HCT116 (cell line): Measurements from ENCODE around the gene LRRC3. TPM values are rescaled to one million over a fixed set of nuclear protein-coding genes. Genes with fewer than 3 reads are reported as not detected.

ENCODE experiments used
- ATAC-seq: fragments of 200-7000 bp; cut with Tn5 transposase; 2 replicates; pipeline ENCODE4 v1.9.1; 2020; ENCODE audit warnings: mild to moderate bottlenecking, moderate library complexity
- BruUV-seq: library from RNA; stranded (reverse); fragments of 400-500 nt; replicated peaks from 2 replicates; lab custom pipeline; 2021; lab: Mats Ljungman, UMichigan
- CTCF ChIA-PET: fragments of 300-600 bp; sonication (Branson Sonifier 250); formaldehyde crosslinking; loops from one replicate; lab custom pipeline; 2021; ENCODE audit warnings: antibody characterized with exemption; lab: Charles Lee
- POLR2A ChIA-PET: fragments of 300-600, 350-600 bp; sonication (Branson Sonifier 250); formaldehyde crosslinking; loops from one replicate; lab custom pipeline; 2021; ENCODE audit warnings: antibody characterized with exemption; lab: Charles Lee
- RAD21 ChIA-PET, 2 experiments: fragments of 300-600 bp; sonication (Branson Sonifier 250); formaldehyde crosslinking; loops; one replicate each; lab custom pipeline; 2023; ENCODE audit warnings: low total read pairs in 2 of 2; ENCODE audit not compliant: uncharacterized antibody in 2 of 2, unreplicated experiment in 2 of 2, low non-redundant PET in 1 of 2; lab: Charles Lee
- DNase-seq: peaks from one replicate; pipeline ENCODE4 v3.0.0-alpha.2; 2010; ENCODE audit warnings: low read depth, low spot score
- H2AFZ ChIP-seq: fragments of 200-600 bp; shearing (Covaris generic), sonication (generic); 2 replicates; pipeline ENCODE4 v1.6.1; 2017; ENCODE audit warnings: low read depth, mixed run types, mixed read lengths, antibody characterized with exemption, low read length; ENCODE audit not compliant: poor library complexity, severe bottlenecking
- H3K27ac ChIP-seq: 2 replicates; pipeline ENCODE4 v1.5.1; 2012; ENCODE audit warnings: low read depth, low read length
- H3K27me3 ChIP-seq: fragments of 200-600 bp; sonication (generic); 2 replicates; pipeline ENCODE4 v1.6.1; 2016; ENCODE audit warnings: mixed run types, low read length, mixed read lengths; ENCODE audit not compliant: insufficient read depth
- H3K36me3 ChIP-seq, 2 experiments: fragments of 200-500 bp in 1 of 2; fragments of 200-600 bp in 1 of 2; sonication (Bioruptor generic) in 1 of 2; sonication (generic) in 1 of 2; 2 replicates each; pipeline versions ENCODE4 v1.5.1 to v1.6.1; 2014 to 2016; ENCODE audit warnings: low read length in 2 of 2, inconsistent platforms in 1 of 2, mixed read lengths in 1 of 2, mixed run types in 1 of 2; ENCODE audit not compliant: insufficient read depth in 2 of 2, control insufficient read depth in 1 of 2
- H3K4me1 ChIP-seq, 2 experiments: fragments of 200-600 bp in 1 of 2; sonication (generic) in 1 of 2; 2 replicates each; pipeline versions ENCODE4 v1.5.1 to v1.6.1; 2012 to 2017; ENCODE audit warnings: low read length in 2 of 2, inconsistent platforms in 1 of 2, mild to moderate bottlenecking in 1 of 2, mixed read lengths in 1 of 2, mixed run types in 1 of 2, moderate library complexity in 1 of 2; ENCODE audit not compliant: insufficient read depth in 2 of 2, control insufficient read depth in 1 of 2
- H3K4me2 ChIP-seq: fragments of 200-600 bp; sonication (generic); 2 replicates; pipeline ENCODE4 v1.6.1; 2017; ENCODE audit warnings: mixed run types, low read length, mixed read lengths
- H3K4me3 ChIP-seq, 2 experiments: fragments of 200-600 bp in 1 of 2; sonication (generic) in 1 of 2; replicated peaks in 1 of 2; 2 replicates each; pipeline ENCODE4 v1.5.1; 2011 to 2016; ENCODE audit warnings: low read length in 2 of 2, control low read depth in 1 of 2, low read depth in 1 of 2, mild to moderate bottlenecking in 1 of 2, mixed read lengths in 1 of 2, mixed run types in 1 of 2
- H3K79me2 ChIP-seq: fragments of 200-600 bp; sonication (generic); 2 replicates; pipeline ENCODE4 v1.6.1; 2017; ENCODE audit warnings: mild to moderate bottlenecking, mixed run types, low read length, moderate library complexity, mixed read lengths; ENCODE audit not compliant: insufficient read depth
- H3K9ac ChIP-seq: fragments of 200-600 bp; sonication (generic); 2 replicates; pipeline ENCODE4 v1.6.1; 2016; ENCODE audit warnings: low read length, mixed read lengths
- H3K9me2 ChIP-seq: fragments of 200-600 bp; sonication (generic), shearing (Covaris generic); 2 replicates; pipeline ENCODE4 v1.6.1; 2017; ENCODE audit warnings: mixed run types, mild to moderate bottlenecking, moderate library complexity; ENCODE audit not compliant: insufficient read depth
- H3K9me3 ChIP-seq, 2 experiments: fragments of 200-500 bp in 1 of 2; fragments of 200-600 bp in 1 of 2; sonication (Bioruptor generic) in 1 of 2; sonication (generic) in 1 of 2; 2 replicates each; pipeline ENCODE4 v1.6.1; 2014 to 2017; ENCODE audit warnings: low read length in 2 of 2, mixed read lengths in 2 of 2, inconsistent platforms in 1 of 2, low read depth in 1 of 2, mild to moderate bottlenecking in 1 of 2, mixed run types in 1 of 2, moderate library complexity in 1 of 2; ENCODE audit not compliant: control insufficient read depth in 1 of 2, insufficient read depth in 1 of 2
- H4K20me1 ChIP-seq: fragments of 200-600 bp; sonication (generic), shearing (Covaris generic); 2 replicates; pipeline ENCODE4 v1.6.1; 2017; ENCODE audit warnings: mixed run types, mild to moderate bottlenecking, moderate library complexity; ENCODE audit not compliant: insufficient read depth
- ELF1 ChIP-seq: IDR thresholded peaks from 2 replicates; pipeline ENCODE4 v1.6.1; 2012; ENCODE audit warnings: low read depth, borderline replicate concordance
- EZH2 ChIP-seq: fragments of 200-600 bp; sonication (generic); IDR thresholded peaks from 2 replicates; pipeline ENCODE4 v1.6.1; 2017; ENCODE audit warnings: antibody characterized with exemption, mixed run types
- FOSL1 ChIP-seq: IDR thresholded peaks from 2 replicates; pipeline ENCODE4 v1.6.1; 2012; ENCODE audit warnings: low read depth
- POLR2A ChIP-seq: IDR thresholded peaks from 2 replicates; pipeline ENCODE4 v1.7.0; 2011; ENCODE audit warnings: borderline replicate concordance; ENCODE audit not compliant: insufficient read depth, insufficient read length; ENCODE audit errors: extremely low read depth
- POLR2AphosphoS5 ChIP-seq: IDR thresholded peaks from 2 replicates; pipeline ENCODE4 v1.6.1; 2011; ENCODE audit warnings: mild to moderate bottlenecking, low read depth, low read length, moderate library complexity
- RAD21 ChIP-seq: IDR thresholded peaks from 2 replicates; pipeline ENCODE4 v1.6.1; 2012; ENCODE audit warnings: low read depth, mild to moderate bottlenecking
- SIN3A ChIP-seq: IDR thresholded peaks from 2 replicates; pipeline ENCODE4 v1.6.1; 2012; ENCODE audit warnings: low read depth
- SRF ChIP-seq: IDR thresholded peaks from 2 replicates; pipeline ENCODE4 v1.6.1; 2012; ENCODE audit warnings: low read depth
- TCF7L2 ChIP-seq: IDR thresholded peaks from 2 replicates; pipeline ENCODE4 v1.7.0; 2011; ENCODE audit warnings: borderline replicate concordance, inconsistent platforms; ENCODE audit not compliant: insufficient read depth, insufficient read length; ENCODE audit errors: extremely low read depth
- YY1 ChIP-seq: IDR thresholded peaks from 2 replicates; pipeline ENCODE4 v1.6.1; 2011; ENCODE audit warnings: low read length, low read depth, moderate library complexity, mild to moderate bottlenecking; ENCODE audit not compliant: insufficient replicate concordance; ENCODE audit errors: extremely low read depth
- ZFX ChIP-seq: fragments of 450-650 bp; IDR thresholded peaks from 2 replicates; pipeline ENCODE4 v1.6.1; 2017
- intact Hi-C: fragments of 100-400 bp; cut with micrococcal nuclease; formaldehyde crosslinking; loops from 2 replicates; pipeline ENCODE4 v1.10.0; 2022
- total RNA-seq: library from RNA; stranded (reverse); gene quantifications from one replicate; pipeline ENCODE4 v1.2.1, GENCODE V29; 2021; ENCODE audit not compliant: unreplicated experiment
- TF ChIP-seq, protein P1 (sequence below): IDR thresholded peaks from 2 replicates; pipeline ENCODE4 v1.6.1; 2011; ENCODE audit warnings: mild to moderate bottlenecking, low read length, moderate library complexity; ENCODE audit not compliant: insufficient replicate concordance; ENCODE audit errors: extremely low read depth
- TF ChIP-seq, protein P2 (sequence below): IDR thresholded peaks from 2 replicates; pipeline ENCODE4 v1.6.1; 2012
- TF ChIP-seq, protein P3 (sequence below): IDR thresholded peaks from 2 replicates; pipeline ENCODE4 v1.6.1; 2012; ENCODE audit warnings: low read depth

Gene LRRC3
- total RNA-seq, 1 experiment from 2014 or later = 7.5 TPM

DNA sequence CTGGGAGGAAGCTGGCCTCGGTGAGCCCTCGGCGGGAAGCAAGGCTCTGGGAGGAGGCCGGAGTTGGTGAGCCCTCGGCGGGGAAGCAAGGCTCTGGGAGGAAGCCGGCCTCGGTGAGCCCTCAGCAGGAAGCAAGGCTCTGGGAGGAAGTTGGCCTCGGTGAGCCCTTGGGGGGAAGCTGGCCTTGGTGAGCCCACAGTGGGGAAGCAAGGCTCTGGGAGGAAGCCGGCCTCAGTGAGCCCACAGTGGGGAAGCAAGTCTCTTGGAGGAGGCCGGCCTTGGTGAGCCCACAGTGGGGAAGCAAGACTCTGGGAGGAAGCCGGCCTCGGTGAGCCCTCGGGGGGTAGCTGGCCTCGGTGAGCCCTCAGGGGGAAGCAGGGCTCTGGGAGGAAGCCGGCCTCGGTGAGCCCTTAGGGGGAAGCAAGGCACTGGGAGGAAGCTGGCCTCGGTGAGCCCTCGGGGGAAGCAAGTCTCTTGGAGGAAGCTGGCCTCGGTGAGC is 48.6 kb downstream of the LRRC3 start:
- no TSS peak for BruUV-seq
- Histone ChIP-seq H3K4me2 (no peak overlapping the region), H3K9ac (no peak overlapping the region), H3K9me3 (no peaks in the 10 kb centered on the region), H2AFZ (no peak overlapping the region), H4K20me1 (no peaks in the 10 kb centered on the region), H3K4me3 (no peak overlapping the region), H3K79me2 (no peaks in the 10 kb centered on the region), H3K27ac (no peak overlapping the region), H3K4me1 (no peaks in the 10 kb centered on the region), H3K36me3 (no peaks in the 10 kb centered on the region), H3K9me2 (no peaks in the 10 kb centered on the region), H3K27me3 (no peaks in the 10 kb centered on the region)
- intact Hi-C loops = no loop called here
- ChIA-PET RAD21 (no interaction called here), CTCF (no interaction called here), POLR2A (no interaction called here)
- ATAC-seq (no peak), DNase-seq (no peak)
- TF ChIP-seq SRF (no peak), TCF7L2 (no peak), YY1 (no peak), POLR2A (no peak), FOSL1 (no peak), POLR2AphosphoS5 (no peak)

DNA sequence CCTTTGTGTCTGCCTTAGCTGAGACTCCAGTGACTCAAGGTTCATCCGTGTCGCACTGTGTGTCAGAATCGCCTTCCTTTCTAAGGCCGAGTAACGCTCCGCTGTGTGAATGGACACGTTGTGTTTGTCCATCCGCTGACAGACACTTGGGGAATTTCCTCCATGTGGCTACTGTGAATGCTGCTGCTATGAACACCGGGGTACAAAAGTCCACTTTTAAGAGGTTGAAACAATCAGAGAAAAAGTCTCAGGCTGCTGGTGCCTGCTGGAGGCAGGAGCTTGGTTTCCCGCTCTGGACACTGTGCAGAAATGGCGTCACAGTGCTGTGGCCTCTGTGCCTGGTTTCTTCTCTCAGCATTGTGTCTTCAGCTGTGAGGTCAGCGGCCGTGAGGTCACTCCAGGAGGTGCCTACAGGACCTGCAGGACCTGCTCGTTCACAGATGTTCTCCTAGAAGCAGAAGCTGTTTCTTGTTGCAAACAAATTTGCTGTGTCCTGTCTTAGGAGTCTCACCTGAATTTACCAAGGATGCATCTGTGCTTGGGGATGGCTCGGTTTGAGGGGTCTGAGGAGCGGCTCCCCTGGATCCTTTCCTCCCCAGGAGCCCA is 50.5 kb downstream of the LRRC3 start:
- no peak for ATAC-seq
- H3K36me3 ChIP-seq = no peaks in the 10 kb centered on the region
- H3K79me2 ChIP-seq = no peaks in the 10 kb centered on the region
- no peak overlapping the region for H2AFZ ChIP-seq
- H3K4me3 ChIP-seq = no peak overlapping the region
- POLR2A ChIA-PET = no interaction called here
- RAD21 ChIA-PET = no interaction called here
- H3K9ac ChIP-seq = no peak overlapping the region
- no peaks in the 10 kb centered on the region for H4K20me1 ChIP-seq
- no peaks in the 10 kb centered on the region for H3K9me3 ChIP-seq
- no TSS peak for BruUV-seq
- H3K27me3 ChIP-seq = no peaks in the 10 kb centered on the region
- no peak overlapping the region for H3K27ac ChIP-seq
- intact Hi-C loops = no loop called here
- CTCF ChIA-PET = no interaction called here
- no peak overlapping the region for H3K4me2 ChIP-seq
- peaks cover 7 to 11% of the 10 kb centered on the region in 2 experiments for H3K4me1 ChIP-seq
- H3K9me2 ChIP-seq = no peaks in the 10 kb centered on the region
- DNase-seq = no peak
- TF ChIP-seq TCF7L2 (no peak), SIN3A (no peak), RAD21 (no peak), ELF1 (no peak), FOSL1 (no peak), ZFX (no peak), EZH2 (no peak), POLR2AphosphoS5 (no peak)
- TF ChIP-seq, protein P1, sequence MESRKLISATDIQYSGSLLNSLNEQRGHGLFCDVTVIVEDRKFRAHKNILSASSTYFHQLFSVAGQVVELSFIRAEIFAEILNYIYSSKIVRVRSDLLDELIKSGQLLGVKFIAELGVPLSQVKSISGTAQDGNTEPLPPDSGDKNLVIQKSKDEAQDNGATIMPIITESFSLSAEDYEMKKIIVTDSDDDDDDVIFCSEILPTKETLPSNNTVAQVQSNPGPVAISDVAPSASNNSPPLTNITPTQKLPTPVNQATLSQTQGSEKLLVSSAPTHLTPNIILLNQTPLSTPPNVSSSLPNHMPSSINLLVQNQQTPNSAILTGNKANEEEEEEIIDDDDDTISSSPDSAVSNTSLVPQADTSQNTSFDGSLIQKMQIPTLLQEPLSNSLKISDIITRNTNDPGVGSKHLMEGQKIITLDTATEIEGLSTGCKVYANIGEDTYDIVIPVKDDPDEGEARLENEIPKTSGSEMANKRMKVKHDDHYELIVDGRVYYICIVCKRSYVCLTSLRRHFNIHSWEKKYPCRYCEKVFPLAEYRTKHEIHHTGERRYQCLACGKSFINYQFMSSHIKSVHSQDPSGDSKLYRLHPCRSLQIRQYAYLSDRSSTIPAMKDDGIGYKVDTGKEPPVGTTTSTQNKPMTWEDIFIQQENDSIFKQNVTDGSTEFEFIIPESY = no peak
- TF ChIP-seq, protein P2, sequence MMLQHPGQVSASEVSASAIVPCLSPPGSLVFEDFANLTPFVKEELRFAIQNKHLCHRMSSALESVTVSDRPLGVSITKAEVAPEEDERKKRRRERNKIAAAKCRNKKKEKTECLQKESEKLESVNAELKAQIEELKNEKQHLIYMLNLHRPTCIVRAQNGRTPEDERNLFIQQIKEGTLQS = no peak
- TF ChIP-seq, protein P3, sequence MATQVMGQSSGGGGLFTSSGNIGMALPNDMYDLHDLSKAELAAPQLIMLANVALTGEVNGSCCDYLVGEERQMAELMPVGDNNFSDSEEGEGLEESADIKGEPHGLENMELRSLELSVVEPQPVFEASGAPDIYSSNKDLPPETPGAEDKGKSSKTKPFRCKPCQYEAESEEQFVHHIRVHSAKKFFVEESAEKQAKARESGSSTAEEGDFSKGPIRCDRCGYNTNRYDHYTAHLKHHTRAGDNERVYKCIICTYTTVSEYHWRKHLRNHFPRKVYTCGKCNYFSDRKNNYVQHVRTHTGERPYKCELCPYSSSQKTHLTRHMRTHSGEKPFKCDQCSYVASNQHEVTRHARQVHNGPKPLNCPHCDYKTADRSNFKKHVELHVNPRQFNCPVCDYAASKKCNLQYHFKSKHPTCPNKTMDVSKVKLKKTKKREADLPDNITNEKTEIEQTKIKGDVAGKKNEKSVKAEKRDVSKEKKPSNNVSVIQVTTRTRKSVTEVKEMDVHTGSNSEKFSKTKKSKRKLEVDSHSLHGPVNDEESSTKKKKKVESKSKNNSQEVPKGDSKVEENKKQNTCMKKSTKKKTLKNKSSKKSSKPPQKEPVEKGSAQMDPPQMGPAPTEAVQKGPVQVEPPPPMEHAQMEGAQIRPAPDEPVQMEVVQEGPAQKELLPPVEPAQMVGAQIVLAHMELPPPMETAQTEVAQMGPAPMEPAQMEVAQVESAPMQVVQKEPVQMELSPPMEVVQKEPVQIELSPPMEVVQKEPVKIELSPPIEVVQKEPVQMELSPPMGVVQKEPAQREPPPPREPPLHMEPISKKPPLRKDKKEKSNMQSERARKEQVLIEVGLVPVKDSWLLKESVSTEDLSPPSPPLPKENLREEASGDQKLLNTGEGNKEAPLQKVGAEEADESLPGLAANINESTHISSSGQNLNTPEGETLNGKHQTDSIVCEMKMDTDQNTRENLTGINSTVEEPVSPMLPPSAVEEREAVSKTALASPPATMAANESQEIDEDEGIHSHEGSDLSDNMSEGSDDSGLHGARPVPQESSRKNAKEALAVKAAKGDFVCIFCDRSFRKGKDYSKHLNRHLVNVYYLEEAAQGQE = no peak
